Amygdala (tissue), 56 donors: Measurements from ENCODE around the gene AKR1B1.
"Not testable (repeated sequence)": the region's sequence is repeated elsewhere in the genome, so short reads cannot be mapped to it uniquely, and the experiment has no call there.

Experiments
- DNase-seq, 56 donors: peaks; one replicate each; lab custom pipeline; 2025; lab: John Stamatoyannopoulos, UW

AKR1B1 gene

DNA sequence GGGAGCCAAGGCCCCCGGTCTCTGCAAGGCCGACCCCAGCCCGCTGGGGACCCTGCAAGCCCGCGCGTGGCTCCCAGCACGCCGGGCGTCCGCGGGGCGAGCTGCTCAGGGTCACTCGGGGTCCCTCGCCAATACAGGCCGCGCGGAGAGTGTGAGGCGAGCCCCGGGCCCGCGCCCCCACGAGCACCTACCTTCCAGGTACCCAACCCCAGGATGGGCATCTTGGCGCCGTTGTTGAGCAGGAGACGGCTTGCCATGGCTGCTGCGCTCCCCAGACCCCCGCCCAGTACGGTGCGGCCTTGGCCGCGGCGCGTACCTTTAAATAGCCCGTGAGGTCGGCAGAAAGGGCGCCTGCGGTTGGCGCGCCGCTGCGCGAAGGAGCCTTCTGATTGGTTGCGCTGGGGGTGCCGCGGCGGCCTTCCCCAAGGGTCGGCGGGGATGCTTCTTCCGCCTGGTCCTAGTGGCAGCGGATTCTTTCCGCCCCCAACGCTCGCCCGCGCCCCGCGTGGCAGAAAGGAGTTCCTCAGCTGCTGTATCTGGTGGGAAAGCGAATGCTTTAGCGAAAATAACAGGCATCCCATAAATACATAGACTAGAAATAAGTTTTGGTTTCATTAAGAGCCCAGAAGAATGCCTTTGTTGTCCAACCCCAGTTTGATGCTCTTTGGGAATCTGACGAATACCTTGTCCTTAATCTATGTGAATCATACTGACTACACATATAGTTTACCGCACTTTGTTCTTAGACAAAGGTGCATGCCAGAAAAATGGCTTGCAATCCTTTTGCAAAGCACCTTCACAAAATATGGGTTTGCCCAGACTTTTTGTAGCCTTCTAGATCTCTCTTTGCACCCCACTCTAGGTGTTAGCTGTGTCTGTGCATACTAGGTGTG is at the start of gene AKR1B1:
Gene AKR1B1 (minus strand): TSS at position 295 of the 893 bp plus-strand sequence. CDS start 38 bp downstream, at position 257.
- peak; percentile 29 to 93 (median 84) for DNase-seq

DNA sequence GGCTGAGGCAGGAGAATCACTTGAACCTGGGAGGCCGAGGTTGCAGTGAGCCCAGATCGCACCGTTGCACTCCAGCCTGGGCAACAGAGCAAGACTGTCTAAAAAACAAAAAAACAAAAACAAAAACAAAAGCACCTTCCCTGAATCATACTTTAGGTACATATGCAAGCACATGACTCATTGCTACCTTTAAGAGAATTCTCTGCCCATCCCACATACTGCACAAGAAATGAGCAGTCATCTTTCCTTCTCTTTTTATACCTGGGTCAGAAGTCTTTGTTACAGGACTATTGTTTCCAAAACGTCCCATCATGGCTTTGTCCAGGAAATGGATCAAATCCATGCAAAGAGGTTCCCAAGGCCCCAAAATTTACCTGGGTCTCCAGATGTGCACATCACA is 47.0 kb upstream of the AKR1B1 start:
- DNase-seq = no peak

DNA sequence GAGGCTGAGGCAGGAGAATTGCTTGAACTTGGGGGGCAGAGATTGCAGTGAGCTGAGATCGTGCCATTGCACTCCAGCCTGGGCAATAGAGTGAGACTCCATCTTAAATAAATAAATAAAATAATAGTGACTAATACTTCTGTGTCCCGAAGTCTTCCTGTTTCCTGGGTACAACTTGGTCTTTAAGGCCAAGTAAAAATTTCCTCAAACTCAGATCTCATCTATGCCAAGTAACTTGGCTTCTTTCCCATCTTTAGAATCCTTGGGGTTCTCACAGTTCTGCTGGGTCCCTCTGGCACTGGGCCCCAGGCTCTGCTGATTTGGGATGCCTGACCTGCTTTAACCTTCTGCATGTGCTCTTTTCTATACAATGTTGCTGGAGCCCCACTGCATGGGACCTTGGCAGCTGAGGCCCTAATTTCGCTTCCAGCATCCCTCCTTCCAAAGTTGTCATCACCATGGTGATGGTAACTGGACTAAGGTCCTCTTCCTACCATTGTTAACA is 45.8 kb upstream of the AKR1B1 start:
- DNase-seq = no peak

DNA sequence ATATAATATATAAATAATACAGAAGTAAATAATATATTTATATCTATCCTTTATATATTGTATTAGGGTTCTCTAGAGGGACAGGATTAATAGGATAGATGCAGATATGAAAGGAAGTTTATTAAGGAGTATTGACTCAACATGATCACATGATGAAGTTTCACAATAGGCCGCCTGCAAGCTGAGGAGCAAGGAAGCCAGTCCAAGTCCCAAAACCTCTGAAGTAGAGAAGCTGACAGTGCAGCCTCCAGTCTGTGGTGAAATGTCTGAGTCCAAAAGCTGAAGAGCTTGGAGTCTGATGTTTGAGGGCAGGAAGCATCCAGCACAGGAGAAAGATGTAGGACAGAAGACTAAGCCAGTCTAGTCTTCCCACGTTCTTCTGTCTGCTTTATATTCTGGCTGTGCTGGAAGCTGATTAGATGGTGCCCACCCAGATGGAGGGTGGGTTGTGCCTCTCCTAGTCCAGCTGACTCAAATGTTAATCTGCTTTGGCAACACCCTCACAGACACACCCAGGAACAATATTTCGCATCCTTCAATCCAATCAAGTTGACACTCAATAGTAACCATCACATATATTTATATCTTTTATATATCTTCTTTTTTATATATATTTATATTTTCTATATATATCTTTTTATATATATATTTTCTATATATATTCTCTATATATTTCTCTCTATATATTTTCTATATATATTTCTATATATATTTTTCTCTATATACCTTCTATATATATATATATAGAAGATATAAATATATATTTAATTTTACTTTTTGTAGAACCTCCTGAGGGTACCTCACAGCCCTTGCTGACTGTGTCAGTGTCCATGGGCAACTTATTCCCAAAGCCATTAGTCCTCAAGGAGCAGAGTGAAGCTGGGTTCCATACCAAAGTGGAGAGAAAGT is 43.8 kb upstream of the AKR1B1 start:
- no peak for DNase-seq

DNA sequence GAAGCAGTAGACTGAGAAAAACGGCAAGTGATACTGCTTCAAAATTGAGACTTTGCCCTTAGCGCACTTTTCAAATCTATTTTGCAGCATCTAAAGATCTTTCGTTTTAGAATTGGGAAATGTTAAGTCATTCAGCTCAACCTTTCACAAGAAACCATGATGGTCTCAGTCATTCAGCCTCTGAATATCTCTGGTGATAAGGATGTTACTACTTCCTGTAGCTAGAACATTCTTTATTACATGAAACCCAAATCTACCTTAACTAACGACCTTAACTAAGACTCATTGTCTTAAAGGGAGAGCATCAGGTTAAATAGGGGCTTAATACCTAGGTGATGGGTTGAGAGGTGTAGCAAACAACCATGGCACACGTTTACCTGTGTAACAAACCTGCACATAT is 42.1 kb upstream of the AKR1B1 start:
- DNase-seq = no peak

DNA sequence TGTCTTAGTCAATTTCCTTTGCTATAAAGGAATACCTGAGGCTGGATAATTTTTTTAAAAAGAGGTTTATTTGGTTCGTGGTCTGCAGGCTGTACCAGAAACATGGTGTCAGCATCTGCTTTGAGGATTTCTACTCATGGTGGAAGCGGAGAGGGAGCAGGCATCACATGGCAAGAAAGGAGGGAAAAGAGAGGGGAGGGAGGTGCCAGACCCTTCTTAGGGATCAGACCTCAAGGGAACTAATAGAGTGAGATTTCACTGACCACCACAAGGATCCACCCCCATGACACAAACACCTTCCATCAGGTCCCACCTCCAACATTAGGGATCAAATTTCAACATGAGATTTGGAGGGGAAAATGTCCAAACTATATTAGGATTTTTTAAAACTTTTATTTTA is 41.5 kb upstream of the AKR1B1 start:
- DNase-seq = no peak

DNA sequence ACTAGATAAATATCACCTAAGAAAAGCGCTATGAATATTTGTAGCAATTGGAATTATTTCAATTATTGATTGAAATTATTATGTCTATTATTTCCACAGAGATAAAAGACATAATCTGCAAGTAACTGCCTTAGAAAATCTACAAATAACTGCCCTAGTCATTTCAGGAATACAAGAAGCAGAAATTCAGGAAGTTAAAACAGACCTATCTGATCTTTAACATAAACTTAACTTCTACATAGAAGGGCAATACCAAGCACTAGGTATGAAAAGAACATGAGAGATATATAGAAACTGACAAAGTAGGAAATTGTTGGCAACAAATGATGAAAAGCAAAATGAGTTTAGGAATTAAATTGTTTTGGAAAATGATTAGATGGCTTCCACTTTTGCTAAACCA is 36.6 kb upstream of the AKR1B1 start:
- DNase-seq = no peak

DNA sequence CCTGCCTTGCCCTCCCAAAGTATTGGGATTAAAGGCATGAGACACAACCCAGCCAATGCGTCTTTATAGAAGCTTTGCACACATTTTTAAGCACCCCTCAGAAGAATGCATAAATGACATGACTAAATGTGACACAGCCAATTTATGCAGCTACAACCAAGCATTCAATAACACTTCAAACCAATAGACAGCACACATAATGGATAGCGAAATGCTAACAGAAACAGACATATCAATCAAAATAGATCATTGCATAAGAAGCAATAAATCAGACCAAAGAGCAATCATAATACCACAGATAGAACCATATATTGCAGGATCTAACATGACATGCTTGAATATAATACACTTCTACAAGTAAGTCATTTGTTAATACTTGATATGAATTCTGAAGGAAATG is 34.2 kb upstream of the AKR1B1 start:
- DNase-seq = no peak

DNA sequence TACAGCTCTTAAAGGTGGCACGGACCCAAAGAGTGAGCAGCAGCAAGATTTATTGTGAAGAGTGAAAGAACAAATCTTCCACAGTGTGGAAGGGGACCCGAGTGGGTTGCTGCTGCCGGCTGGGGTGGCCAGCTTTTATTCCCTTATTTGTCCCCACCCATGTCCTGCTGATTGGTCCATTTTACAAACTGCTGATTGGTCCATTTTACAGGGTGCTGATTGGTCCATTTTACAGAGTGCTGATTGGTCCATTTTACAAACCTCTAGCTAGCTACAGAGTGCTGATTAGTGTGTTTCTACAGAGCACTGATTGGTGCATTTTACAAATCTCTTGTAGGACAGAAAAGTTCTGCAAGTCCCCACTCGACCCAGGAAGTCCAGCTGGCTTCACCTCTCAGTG is 28.8 kb upstream of the AKR1B1 start:
- DNase-seq = not testable (repeated sequence)

DNA sequence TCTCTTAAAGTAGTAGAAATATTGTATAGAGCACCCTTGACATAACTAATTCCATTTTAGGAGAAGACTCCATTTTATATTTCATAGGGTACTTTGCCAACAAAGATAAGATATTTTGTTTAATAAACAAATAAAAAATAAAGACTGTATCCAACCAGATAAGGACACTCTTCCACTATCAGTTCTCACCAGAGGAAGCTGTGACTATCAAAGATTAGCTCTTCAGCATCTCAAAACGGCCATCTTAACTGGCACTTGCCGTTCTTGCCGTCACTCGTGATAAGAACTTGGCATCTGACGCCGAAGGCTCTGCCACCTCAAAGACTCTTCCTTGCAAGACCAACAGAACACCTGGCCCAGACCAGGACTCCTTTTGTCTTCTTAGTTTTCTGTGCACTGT is 26.3 kb upstream of the AKR1B1 start:
- DNase-seq = no peak

DNA sequence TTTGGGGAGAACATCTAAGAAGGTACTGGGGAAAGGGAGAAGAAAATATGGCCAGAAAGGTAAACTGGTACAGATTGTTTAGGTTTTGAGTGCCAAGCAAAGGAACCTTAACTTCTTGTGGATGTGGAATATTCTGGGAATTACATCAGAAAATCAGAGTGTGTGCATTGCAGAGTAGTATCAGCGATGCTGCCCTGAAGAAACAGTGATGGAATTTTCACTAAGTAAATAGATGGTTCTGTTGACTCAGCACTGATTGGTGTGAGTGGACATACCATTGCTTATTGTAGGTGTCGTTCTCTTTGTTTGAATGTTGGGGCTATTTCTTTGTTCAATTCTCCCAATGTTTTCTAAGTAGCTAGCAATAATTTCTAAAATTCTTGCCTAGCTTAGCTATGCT is 24.4 kb upstream of the AKR1B1 start:
- no peak for DNase-seq

DNA sequence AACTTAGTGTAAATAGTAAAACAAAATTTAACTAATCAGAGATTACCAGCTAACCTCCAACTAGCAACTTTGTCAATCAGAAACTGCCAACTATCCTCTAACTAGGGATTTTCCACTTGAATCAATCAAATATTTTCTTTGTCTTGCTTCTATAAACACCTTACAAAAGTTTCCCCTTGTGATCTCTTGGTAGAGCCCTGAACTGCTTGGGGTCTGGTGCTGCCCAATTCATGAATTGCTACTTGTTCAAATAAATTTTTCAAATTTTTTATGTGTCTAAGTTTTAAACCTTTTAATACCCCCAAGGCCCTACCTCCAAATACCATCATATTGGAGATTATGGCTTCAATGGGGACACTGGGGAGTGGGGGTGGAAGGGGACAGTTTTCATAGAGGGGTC is 24.0 kb upstream of the AKR1B1 start:
- no peak for DNase-seq

DNA sequence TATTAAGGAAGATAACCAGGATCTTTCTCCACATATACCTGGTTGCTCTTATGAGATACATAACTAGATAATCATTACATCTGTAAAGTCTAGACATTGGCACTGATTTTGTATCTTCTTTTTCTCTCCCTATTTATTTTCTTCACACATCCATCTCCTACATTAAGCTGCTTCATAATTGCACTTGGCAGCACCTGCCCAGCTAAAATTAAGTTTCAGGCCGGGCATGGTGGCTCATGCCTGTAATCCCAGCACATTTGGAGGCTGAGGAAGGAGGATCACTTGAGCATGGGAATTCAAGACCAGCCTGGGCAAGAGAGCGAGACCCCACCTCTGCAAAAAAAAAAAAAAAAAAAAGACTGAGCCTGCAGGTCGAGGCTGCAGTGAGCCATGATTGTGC is 22.3 kb upstream of the AKR1B1 start:
- no peak for DNase-seq

DNA sequence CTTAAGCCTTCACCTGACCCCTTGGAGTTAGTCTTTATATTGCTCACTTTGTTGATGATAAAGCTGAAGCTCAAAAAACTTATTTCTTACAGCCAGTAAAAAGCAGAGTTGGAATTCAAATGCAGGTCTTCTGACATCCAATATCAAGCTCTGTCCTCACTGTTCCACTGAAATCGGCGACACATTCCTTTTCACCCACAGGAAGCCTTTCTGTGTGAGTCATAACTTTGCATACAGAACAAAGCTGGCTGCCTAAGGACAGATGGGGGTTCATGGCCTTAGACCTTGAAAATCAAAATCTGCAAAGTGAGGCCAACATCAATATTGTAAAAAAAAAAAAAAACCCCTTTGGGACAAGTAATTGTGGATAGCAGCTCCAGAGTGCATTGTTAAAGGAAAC is 21.8 kb upstream of the AKR1B1 start:
- no peak for DNase-seq

DNA sequence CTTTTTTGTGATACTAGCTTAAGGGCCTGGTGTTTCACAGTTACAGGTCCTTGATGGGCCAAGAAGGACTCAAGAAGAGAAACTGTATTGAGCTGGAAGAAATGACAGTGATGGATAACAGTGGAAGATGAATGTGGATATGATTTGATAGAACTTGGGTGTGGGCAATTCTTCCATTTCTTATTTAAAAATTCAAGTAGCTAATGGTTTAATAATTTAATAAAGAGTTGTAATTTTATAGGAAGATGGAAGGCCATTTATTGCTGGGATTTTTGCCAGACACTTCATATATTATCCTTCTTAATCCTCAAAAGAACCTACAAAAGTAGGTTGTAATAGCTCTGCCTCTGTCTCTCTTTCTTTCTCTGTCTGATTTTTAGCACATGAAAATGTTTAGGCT is 21.3 kb upstream of the AKR1B1 start:
- no peak for DNase-seq

DNA sequence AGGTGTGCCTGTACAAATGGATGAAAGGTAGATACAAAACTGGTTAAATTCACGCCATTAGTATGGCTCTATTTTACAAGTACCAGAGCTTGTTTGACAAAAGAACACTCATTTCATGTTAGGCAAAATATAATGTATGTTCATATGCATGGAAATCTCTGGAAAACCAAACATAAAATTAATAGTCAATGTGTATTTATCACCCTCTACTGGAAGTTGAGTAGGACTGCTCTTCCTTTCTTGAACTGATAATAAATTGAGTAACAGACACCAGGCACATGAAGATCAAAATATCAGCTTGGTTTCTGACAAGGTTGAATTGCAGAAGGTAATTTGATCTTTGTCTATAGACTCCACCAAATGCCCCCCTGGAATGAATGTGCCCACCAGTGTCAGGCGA is 19.8 kb upstream of the AKR1B1 start:
- DNase-seq = no peak

DNA sequence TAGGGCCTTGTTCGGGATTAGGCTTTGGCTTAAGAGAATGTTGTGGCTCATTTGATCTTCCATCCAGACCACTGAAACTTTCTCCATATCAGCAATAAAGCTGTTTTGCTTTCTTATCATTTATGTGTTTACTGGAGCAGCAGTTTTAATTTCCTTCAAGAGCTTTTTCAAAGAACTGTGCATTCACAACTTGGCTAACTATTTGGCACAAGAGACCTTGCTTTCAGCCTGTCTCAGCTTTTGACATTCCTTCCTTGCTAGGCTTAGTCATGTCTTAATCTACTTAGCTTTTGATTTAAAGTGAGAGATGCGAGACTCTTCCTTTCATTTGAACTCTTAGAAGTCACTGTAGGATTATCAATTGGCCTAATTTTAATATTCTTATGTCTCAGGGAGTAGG is 19.1 kb upstream of the AKR1B1 start:
- DNase-seq = no peak

DNA sequence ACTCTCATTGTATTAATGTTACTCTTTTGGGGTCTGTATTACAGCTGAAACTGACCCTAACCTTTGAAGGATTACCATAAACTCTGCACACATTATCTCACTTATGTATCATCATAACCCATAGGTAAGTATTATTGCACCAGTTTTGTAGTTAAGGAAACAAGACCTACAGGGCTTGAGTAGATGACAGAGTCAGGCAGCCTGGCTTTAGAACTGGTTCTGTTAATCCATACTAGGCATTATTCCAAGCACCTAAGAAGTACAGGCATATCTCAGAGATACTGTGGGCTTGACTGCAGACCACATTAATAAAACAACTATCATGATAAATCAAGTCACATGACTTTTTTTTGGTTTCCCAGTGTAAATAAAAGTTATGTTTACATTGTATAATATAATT is 17.1 kb upstream of the AKR1B1 start:
- no peak for DNase-seq

DNA sequence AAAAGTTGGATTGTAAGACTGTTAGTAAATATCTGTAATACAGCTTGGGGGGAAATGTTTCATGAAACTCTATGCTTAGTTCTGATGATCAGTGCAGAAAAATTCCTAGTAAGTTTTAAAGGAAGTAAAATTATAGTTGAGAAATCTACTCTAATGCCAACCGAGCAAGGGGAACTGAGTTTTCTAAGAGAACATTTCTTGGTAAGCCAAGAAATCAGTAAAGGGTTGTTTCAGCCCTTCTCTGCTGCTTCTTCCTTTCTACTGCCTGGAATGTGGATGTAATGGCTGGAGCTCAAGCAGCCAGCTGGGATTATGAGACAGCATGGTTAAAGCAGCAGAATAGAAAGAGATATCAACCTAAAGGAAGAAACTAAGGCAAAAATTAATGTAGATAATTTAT is 15.9 kb upstream of the AKR1B1 start:
- no peak for DNase-seq

DNA sequence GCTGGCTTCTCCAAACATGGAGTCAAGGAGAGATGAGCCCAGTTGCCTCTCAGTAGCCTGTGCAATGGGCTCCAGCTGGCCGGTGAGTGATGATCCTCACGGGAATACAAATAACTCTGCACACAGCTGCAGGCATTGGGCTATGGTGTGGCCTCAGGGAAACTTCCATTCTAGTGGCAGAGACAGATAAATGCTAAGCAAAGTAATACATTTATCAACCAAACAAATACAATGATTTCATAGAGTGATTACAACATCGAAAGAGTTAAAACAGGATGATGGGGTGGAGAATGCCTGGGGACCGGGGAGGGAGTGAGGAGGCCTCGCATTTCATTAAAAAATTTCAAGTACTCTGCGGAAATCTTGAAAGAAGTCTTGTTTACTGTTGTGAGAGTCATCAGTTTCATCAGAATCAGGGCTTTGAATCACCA is 15.0 kb upstream of the AKR1B1 start:
- no peak for DNase-seq

DNA sequence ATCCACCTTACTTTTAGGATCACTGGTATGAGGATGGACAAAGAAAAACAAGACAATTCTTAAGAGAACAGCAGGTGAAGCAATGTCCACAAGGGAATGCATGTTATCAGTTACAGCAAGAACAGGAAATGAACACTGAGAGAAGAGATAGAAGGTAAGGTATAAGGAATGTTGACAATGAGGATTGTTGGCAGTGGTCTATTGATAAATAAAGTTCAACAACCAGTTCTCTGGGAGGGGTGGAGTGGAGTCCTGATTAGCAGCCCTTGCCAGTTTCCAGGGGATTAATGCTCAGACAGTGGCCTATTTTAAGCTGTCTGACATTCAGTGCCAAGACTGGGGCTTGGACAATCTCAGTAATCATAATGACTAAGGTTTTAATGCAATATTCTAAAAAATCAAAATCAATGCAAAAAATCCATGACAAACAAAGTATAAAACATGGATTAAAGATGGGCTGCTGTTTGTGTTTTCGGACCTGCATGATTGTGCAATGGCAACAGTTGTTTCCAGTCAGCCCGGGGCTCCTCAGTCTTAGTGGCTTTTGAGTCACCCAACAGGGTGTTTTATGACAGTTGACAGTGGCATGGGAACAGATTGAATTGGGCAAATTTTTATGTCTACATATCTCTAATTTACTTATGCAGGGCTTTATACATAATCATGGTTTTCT is 13.8 kb upstream of the AKR1B1 start:
- no peak for DNase-seq
